Measurements from ENCODE around the gene SLC6A4. TPM values are rescaled to one million over a fixed set of nuclear protein-coding genes. Genes with fewer than 3 reads are reported as not detected.

The SLC6A4 gene
- total RNA-seq, 3 donors from 2014 or later = under 0.01 to 1.6 (median 0.29) TPM

- Histone ChIP-seq H3K27me3 (no peaks in the 10 kb centered on the region), H3K9me3 (no peaks in the 10 kb centered on the region), H3K4me1 (no peaks in the 10 kb centered on the region), H3K27ac (no peak overlapping the region), H3K4me3 (no peak overlapping the region), H3K36me3 (no peaks in the 10 kb centered on the region)
- DNase-seq (ENCODE audit: low spot score in 2 of 2) = no peak
- TF ChIP-seq CTCF (IDR thresholded peaks at IDR 0.05) (no peak), POLR2AphosphoS5 (IDR thresholded peaks at IDR 0.05) (no peak), POLR2A (IDR thresholded peaks at IDR 0.05) (no peak)
- intact Hi-C loops (cut with DNase I; ENCODE audit: low total_unique reads) = no loop called here
These were observed 11.0 kb upstream of the SLC6A4 start for GRCh38 chr17:30246460-30246859.

- Histone ChIP-seq H3K4me3 (no peak overlapping the region), H3K9me3 (no peaks in the 10 kb centered on the region), H3K27me3 (no peaks in the 10 kb centered on the region), H3K4me1 (no peaks in the 10 kb centered on the region), H3K27ac (no peak overlapping the region), H3K36me3 (no peaks in the 10 kb centered on the region)
- DNase-seq (ENCODE audit: low spot score in 2 of 2) = no peak
- no peak for TF ChIP-seq POLR2AphosphoS5 (IDR thresholded peaks at IDR 0.05)
- TF ChIP-seq POLR2A (IDR thresholded peaks at IDR 0.05) = no peak
- no peak for TF ChIP-seq CTCF (IDR thresholded peaks at IDR 0.05)
- intact Hi-C loops (cut with DNase I; ENCODE audit: low total_unique reads) = no loop called here
These were observed 9.4 kb upstream of the SLC6A4 start for GRCh38 chr17:30244853-30245385.

GRCh38 chr17:30243568-30243967 is 8.1 kb upstream of the SLC6A4 start:
- H3K4me1 ChIP-seq = no peaks in the 10 kb centered on the region
- H3K27me3 ChIP-seq = peaks cover 0 to 8% of the 10 kb centered on the region in 2 donors
- no peak for TF ChIP-seq POLR2AphosphoS5 (IDR thresholded peaks at IDR 0.05)
- TF ChIP-seq CTCF (IDR thresholded peaks at IDR 0.05) = no peak
- no peak for TF ChIP-seq POLR2A (IDR thresholded peaks at IDR 0.05)
- no peaks in the 10 kb centered on the region for H3K36me3 ChIP-seq
- intact Hi-C loops (cut with DNase I; ENCODE audit: low total_unique reads) = no loop called here
- no peak overlapping the region for H3K4me3 ChIP-seq
- no peak overlapping the region for H3K27ac ChIP-seq
- no peaks in the 10 kb centered on the region for H3K9me3 ChIP-seq
- DNase-seq (ENCODE audit: low spot score in 2 of 2) = no peak

GRCh38 chr17:30243002-30243401 is 7.5 kb upstream of the SLC6A4 start:
- peaks cover 4 to 13% of the 10 kb centered on the region in 2 donors for H3K27me3 ChIP-seq
- no peak overlapping the region for H3K4me3 ChIP-seq
- TF ChIP-seq POLR2AphosphoS5 (IDR thresholded peaks at IDR 0.05) (no peak), POLR2A (IDR thresholded peaks at IDR 0.05) (no peak), CTCF (IDR thresholded peaks at IDR 0.05) (no peak)
- no peaks in the 10 kb centered on the region for H3K36me3 ChIP-seq
- no peaks in the 10 kb centered on the region for H3K4me1 ChIP-seq
- intact Hi-C loops (cut with DNase I; ENCODE audit: low total_unique reads) = no loop called here
- no peak overlapping the region for H3K27ac ChIP-seq
- no peak for DNase-seq (ENCODE audit: low spot score in 2 of 2)
- no peaks in the 10 kb centered on the region for H3K9me3 ChIP-seq

GRCh38 chr17:30241051-30241450 is 5.6 kb upstream of the SLC6A4 start:
- Histone ChIP-seq H3K36me3 (no peaks in the 10 kb centered on the region), H3K9me3 (no peaks in the 10 kb centered on the region), H3K4me1 (peaks cover 0 to 1% of the 10 kb centered on the region in 2 donors), H3K4me3 (no peak overlapping the region), H3K27ac (no peak overlapping the region), H3K27me3 (peaks cover 4 to 22% of the 10 kb centered on the region in 2 donors)
- no peak for DNase-seq (ENCODE audit: low spot score in 2 of 2)
- TF ChIP-seq POLR2A (IDR thresholded peaks at IDR 0.05) = no peak
- TF ChIP-seq CTCF (IDR thresholded peaks at IDR 0.05) = no peak
- no peak for TF ChIP-seq POLR2AphosphoS5 (IDR thresholded peaks at IDR 0.05)
- intact Hi-C loops (cut with DNase I; ENCODE audit: low total_unique reads) = no loop called here

Data from breast epithelium (tissue), 4 donors.